SKM-1 treated with dmso at 0.1 percent for 144 hours (cell line): ENCODE results near the gene ADM2.

Experiments
- DNase-seq: peaks from one replicate; lab custom pipeline; 2025; ENCODE audit not compliant: unreplicated experiment; lab: John Stamatoyannopoulos, UW

The ADM2 gene

DNA sequence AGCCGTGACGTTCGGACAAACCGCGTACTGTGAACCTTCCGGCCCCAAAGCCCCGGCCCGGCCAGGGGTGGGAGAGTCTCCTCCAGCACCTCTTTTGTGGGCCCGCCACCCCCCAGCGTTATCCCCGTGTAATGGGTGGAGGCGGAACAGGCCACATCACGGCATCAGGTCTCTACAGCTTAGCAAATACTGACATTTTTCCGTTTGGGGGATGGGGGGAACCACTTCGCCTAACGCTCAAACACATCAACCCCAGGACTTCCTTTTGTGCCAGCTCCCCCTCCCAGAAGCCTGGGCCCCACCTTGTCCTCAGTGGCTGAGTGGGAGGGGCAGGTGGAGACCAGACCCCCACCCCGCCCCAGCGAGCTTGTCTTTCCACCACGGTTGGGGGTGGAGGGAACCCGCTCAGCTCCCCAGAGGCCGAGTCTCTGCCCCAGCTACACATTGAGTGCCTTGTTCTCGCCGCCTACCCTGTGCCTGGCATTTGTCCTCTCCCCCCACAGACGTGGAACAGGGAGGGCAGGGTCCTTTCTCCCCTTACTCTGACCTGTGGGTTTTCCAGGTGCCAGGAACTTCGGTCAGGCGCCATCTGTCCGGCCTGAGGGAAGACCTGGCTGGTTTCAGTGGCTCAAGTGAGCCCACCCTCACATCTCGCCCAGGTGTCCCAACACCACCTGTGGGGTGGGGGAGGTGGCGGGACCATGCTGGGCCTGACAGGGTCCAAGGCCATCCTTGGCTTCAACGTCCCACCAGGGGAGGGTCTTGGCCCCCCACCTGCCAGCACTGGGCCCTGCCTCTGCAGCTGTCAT, 36.1 kb upstream of the ADM2 start:
- DNase-seq = no peak

DNA sequence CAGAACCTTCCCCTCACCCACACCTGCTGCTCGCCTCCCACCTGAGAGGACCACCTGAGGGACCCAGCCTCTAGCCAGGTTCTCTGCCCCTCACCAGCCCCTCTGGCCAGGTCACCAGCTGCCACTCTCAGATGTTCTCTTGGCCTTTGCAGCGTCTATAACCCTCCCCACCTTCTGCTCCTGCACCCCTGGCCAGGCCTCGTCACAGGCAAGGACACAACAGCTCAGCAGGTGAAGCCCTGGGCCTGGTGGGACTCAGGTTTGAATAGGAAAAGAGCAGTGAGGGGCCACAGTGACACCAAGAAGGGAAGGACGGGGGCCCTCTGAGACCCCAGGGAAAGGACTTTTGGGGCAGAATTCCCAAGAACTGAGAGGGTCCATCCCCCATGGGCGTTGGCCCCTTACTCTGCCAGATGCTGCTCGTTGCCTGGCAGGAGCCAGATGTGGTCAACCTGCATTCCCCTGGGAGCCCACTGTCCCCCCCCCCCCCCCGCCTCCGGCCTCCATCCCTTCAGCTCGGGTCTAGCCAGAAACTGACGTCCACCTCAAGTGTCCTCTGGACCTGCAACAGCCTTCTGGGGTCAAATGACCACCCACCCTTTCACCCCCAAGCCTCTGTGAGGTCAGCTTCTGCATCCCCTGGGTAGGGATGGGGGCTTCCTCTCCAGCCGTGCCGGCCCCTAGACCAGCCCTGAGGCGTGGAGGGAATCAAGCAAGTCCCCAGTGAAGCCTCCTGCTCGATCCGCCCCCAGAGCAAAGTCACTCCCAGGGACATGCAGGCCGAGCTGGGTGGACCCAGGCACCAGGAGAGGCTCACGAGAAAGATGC, 35.2 kb upstream of the ADM2 start:
- no peak for DNase-seq

DNA sequence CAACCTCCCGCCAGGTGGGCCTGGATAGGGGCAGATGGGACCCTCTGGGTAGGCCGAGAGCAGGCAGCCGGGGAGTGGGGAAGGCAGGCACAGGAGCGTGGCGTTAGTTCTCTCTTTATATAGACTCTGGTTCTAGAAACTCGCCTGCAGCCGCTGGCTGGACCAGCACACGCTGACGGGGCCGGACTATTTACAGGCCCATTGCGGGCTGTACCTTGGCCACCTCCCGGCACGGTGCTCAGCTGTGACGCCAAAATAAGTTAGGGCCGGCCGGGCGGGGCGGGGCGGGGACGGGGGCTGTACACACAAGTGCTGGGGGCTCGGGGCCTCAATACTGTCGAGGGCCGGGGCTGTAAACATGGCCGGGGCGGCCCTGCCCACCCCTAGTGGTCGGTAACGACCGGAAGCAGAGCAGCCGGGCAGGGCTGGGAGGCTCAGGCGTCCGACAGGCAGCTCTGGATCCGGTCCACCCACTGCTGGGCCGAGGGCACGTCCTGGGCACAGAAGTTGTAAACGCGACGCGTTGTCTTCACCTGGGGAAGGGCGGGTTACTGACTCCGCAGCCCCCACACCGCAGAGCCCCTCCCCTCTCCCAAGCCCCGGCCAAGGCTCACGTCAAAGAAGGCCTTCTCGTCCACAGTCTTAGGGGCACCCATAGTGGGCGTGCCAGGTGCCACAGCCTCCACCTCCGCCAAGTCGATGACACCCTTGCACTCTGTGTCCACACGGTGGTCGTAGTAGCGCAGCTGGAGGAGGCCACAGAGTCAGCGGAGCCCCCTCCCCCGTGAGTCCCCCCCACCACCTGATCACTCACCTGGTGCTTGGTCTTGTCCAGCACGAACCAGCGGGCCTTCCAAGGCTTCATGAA, 34.4 kb upstream of the ADM2 start:
- DNase-seq = no peak

DNA sequence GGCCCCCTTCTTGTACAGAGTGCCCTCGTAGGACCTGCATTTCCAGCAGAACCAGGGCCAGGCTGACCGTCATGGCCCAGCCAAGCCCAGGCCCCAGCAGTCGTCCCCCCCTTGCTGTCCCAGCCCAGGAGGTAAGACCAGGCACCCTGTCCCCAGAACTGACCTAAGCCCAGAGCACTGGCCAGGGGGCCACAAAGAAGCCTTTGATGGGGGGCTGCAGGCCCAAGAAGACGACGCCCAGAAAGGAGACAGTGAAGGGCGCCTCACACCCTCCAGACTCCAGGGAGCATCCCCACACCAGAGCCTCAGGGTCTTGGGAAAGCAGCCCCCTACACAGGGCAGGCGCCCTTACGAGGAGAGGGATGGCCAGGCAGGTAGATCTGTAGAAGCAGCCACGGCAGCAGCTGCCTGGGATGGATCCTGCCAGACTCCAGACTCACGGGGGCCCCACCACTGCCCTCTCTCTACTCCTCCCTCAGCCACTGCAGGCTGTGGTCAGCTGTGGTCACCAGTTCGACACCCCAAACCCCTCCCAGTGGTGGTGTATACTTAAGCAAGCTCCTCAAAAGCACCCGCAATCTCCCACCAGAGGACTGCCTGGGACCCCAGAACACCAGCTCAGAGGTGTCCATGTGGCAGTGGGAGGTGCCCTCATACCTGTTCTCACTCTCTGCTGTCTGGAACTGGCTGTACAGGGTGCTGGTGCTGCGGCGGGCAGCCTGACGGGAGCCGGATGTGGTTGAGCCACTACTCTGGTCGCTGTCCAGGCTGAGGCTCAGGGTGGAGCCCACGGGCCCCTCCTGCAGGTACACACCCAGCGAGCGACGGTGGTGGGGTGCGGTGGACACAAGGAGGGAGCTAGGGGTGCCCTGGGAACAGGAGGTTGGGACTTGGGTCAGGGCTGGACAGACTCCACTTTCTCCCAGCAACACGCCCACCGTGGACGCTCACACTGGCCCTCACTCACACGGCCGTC, 33.5 kb upstream of the ADM2 start:
- no peak for DNase-seq

DNA sequence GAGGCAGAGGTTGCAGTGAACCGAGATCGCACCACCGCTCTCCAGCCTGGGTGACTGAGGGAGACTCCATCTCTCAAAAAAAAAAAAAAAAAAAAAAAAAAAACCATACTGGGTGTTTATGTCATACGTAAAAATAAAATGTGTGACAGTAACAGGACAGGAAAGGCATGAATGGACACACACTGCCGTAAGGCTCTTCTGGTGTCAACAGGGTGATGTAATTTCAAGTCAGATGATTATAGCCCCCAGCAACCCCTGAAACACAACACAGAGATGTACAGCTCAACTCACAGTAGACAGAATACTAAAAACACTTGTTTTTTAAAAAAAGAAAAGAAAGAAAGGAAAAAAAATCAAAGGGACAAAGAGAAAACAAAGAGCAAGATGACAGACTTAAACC, 28.7 kb upstream of the ADM2 start:
- DNase-seq = no peak

DNA sequence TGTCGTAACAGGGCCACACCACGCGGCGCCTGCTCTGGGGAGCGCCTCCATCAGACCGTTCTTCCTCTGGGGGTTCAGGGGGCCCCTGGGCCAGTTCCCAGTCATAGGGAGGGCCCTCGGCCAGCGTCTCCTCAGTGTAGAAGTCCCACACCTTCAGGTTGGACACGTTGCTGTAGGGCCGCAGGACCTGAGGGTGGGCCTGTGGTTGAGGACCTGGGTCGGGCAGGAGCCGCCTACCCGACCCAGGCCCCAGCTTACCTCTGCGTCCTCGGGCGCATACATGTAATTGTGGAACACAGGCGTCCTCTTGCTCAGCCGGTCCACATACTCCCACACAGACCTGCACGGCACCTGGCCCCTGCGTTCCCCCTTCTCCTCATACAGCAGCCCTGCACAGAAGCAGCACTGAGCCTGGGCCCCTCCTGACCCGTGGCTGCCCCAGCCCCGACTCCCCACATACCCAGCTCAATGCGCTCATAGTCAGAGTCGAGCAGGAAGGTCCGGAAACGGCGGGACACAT, 26.7 kb upstream of the ADM2 start:
- no peak for DNase-seq

DNA sequence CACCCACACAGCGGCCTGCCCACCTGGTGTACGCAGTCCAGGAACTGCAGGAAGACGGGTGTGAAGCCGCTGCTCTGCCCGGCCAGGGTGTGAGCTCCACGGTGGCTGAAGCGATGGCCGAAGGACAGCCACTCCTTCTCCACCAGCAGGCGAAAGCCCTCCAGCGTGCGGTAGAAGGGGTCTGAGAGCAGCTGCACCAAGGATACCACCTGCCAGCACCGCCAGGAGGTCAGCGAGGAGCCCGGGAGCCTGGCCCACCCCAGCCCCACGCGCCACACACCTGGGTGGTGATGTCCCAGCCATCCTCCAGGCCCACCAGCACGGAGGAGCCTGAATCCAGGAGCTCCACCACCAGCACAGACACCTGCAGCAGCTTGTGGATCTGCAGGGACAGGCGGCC, 26.1 kb upstream of the ADM2 start:
- no peak for DNase-seq

DNA sequence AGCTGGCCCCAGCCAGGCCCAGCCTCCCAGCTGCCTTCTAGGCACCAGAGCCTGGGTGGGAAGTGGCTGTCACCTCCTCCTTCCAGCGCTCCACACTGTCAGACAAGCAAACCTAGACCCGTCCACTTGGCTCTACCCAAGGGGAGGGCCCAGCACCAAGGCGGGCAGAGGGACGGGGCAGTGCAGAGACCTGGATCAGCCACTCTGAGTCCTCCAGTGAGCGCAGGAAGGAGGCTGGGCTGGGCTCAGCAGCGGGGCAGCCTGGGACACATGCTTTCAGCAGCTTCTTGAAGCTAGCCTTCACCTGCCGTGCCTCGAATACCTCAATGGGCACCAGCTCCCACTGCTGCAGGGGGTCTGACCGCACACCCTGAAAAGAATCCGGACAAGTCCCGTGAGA, 25.3 kb upstream of the ADM2 start:
- no peak for DNase-seq

DNA sequence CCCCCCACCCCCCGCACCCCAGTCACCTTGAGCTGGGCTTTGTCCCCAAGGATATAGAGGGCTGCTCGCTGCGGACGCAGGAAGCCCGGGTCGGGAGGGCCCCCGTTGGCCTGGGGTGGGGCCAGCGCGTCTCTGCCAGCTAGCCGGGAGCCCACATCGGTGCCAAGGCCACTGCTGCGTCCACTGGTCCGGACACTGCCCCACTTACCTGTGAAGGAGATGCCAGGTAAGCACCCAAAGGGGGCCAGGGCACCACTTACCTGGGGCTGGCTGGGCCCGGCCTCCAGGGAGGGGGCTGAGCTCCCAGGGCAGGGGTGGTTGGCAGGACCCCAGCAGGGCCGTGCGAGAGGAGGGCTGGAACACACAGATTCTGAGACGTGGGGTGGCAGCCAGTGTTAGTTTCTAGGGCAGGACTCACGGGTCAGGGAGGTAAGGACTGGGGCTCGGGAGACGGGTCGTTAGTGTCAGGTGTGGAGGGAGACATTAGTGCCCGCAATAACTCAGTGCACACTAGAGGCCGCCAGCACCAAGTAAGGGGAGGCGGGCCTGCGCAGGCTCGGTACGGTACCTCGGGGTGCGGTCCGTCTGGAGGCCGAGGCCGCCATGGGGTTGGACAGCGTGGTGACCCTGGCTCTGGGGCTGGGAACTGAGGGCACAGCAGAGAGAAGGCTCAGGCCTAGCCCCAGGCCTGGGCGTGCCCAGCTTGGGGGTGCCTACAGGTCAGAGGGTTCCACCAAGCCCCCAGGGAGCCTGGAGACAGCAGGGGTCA, 24.7 kb upstream of the ADM2 start:
- no peak for DNase-seq

DNA sequence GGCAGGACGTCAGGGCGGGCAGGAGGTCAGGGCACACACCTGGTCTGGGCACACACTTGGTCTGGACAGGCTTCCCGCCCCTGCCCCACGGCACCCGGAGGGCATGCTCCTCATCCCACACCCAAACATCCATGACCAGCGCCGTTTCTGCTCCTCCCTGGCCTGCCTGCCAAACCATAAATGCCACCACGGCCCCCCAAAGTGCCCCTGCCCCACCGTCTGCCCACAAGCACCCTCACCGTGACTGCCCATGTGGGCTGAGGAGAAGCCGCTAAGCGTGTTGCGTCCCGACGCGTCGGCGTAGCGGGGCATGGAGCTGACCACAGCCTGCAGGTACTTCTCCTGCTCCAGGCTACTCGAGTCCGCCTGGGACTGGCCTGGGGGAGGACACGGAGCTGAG, 22.3 kb upstream of the ADM2 start:
- DNase-seq = no peak

DNA sequence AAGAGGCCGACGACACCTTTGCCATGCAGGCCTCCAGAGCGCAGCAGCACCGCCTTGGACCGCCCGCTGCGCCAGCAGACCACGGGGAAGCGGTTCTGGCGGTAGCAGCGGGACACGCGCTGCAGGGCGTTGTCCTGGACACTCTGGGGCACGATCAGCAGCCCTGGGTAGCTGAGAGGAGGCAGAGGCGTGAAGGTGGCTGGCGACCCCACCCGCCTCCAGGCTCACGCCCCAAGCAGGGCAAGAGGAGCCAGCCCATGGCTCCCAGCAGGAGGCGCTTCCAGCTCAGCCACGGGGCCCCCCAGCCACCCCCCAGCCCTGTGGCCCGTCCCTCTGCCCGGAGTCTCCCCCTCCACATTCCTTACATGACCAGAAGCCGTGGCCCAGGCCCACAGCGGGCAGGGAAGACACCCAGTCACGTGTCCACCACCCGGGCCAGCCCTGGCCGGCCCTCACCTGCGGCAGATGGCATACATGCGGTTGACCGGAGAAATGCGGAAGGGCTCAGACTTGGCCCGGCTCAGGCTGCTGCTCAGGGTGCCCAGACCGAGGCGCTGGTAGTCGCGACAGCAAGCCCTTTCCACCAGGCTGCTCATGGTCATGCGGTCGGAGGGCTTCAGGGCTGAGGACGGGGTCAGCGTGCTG, 21.7 kb upstream of the ADM2 start:
- DNase-seq = no peak

DNA sequence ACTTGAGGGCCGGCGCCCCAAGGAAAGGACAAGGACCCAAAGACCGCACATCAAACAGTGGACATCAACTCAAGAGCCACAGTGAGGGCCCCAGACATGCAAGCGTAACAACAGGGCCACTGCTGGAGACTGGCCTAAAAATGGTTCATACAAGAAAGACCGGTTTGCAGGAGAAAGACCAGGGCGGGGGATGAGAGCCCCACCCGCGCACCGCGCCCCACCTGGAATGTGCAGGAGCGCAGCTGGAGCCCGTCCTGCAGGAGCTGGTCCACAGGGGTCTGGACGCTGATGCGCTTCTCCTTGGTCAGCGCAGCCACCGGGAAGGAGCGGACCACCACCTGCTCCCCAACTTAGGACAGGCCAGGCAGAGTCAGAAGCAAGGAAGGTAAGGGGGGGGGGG, 20.4 kb upstream of the ADM2 start:
- no peak for DNase-seq

DNA sequence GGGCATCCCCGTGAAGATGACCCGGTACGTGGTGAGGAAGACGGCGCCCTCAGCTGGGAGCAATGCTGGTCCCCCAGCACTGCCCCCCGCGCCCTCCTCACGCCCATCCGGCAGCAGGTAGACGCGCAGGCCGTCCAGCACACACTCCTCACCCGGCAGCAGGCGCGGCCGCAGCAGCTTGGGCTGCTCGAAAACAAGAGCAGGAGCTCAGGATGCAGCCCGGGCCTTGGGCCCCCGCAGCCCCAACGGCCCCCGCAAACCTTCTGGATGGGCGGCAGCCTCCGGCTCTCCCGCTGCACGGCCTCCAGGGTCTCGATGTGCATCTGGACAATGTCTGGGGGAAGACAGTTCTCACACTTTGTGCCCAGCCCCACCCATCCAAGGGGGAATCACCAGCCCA, 19.8 kb upstream of the ADM2 start:
- no peak for DNase-seq

DNA sequence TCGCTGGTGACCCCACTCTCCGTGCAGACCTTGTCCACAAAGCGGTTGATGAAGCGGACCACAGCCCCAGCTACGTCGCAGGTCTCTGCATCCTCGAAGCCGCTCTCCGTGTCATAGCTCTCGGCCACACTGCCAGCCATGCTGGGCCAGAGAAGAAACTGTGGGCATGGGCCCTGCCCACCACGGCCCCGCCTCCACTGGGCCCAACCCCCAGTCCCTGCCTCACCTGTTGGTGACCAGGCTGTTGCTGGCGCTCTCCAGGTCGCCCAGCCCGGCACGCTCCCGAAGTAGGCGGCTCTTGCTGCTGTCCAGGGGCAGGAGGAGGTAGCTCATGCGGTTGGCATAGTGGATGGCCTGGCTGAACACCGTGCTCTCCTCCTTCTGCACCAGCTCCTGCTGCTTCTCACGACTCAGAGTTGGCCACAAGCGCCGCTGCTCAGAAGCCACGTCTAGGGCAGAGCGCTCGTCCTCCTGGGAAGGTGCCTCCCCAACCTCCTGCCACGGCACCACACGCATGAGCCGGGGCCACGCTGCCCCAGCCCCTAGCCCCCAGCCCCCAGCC, 19.3 kb upstream of the ADM2 start:
- DNase-seq = no peak

DNA sequence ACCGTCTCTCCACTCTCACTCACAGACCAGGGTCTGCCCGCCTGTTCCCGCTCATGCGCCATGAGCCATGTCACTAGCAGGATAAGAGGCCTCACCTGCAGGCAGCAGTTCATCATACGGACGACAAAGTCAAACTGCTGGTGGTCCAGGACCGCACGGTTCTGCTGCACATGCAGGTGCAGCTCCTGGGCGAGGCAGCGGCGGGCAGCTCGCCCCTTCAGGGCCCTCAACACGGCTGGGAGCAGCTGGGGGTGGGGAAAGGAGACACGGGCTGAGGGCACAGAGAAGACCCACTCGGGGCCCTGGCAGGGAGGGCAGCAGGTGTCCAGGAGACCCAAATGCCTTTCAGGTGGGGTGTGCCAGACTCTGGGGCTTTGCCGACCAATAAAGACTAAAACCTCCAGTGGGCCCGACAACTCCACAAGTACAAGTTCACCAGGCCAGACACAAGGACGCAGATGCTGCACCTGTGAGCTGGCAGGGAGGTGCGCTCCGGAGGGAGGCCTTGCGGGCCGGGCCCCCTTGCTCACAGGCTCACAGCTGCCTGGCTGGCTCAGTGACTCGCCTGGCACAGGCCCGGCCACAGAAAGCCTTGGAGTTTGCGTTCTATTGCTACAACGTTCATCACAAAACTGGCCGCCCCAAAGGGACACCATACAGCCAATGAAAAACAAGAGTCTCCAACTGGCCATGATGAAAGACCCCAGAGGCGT, 18.0 kb upstream of the ADM2 start:
- DNase-seq = no peak

DNA sequence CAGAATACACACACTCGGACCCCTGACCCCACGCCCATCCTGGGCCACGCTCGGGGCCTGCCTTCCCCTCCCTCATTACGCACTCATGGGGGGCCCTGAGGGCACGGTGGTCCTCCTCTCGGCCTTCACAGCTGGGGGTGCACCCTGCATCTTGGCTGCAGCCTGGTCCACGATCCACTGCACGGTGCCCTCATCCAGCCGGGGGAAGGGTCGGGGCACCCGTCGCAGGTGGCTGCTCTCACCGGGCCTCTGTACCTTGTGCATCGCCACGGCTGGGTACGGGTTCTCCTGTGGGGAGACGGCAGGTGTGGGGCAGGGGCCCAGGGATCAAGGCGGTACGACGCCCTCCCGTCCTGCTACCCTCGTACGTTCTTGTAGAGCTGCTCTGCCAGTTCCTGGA, 16.9 kb upstream of the ADM2 start:
- no peak for DNase-seq

DNA sequence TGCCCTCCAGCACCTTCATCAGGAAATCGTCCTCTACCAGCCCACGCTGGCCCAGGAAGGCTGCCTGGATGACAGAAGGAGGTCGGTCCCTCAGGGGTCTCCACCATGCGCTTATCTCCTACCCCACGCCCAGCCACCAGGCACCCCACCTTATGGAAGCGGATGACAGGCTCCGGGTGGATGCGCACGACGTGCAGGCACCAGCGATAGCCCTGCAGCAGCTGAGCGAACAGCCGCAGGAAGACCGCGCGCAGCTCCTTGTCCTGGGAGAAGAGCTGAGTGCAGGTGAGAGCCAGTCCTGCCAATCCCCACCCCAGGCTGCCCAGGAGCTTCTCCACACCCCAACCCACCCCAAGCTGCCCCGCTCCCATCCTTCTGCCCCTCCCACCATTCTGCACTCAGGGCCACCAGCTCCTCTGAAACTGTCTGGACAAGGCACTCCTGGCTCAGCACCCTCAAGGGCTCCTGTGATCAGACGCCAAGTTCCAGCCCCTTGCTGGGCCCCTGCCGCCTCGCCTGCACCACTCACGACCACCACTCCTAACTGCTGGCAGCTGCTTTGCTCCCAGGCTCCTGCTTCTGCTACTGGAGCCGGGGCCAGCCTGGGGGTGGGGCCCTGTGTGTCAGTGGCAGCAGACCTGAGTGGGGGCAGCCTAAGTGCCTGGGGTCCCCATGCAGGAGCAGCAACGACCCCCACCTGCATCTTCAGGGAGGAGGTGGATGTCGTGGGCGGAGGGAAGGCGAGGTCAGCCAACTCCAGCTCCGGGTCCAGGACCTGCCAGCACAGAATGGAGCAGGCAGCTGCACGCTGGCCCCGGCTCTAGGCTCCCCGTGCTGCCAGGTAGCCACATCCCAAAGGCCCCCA, 16.0 kb upstream of the ADM2 start:
- DNase-seq = no peak
